ENCODE measurements around the gene CACNB2. TPM values are rescaled to one million over a fixed set of nuclear protein-coding genes. Genes with fewer than 3 reads are reported as not detected.

CACNB2 gene
- total and polyA plus RNA-seq, 7 experiments from 2014 or later, result 0.30 to 0.49 (median 0.48) TPM; not detected in 4

GRCh38 chr10:18469125-18469524 is 328.9 kb downstream of the CACNB2 start:
- ATAC-seq, result no peak
- Histone ChIP-seq H3K36me3 (ENCODE audit: control insufficient read depth in 2 of 3, insufficient read depth in 3 of 3, low read length in 3 of 3) (no peaks in the 10 kb centered on the region), H3K4me1 (ENCODE audit: control insufficient read depth in 2 of 2, insufficient read depth in 2 of 2, low read length in 2 of 2) (no peaks in the 10 kb centered on the region), H3K27me3 (ENCODE audit: control insufficient read depth in 2 of 2, insufficient read depth in 2 of 2, low read length in 2 of 2) (no peaks in the 10 kb centered on the region), H3K4me3 (ENCODE audit: low read length) (no peak overlapping the region), H3K27ac (ENCODE audit: low read depth, low read length) (no peak overlapping the region), H3K9me3 (ENCODE audit: control insufficient read depth in 2 of 3, low read length in 3 of 3) (no peaks in the 10 kb centered on the region)
- H3K36me3 Mint-ChIP-seq, result peaks cover 0 to 3% (median 0%) of the 10 kb centered on the region in 5 donors
- H3K4me1 Mint-ChIP-seq, result peaks cover 0 to 7% (median 0%) of the 10 kb centered on the region in 7 donors
- intact Hi-C loops (cut with micrococcal nuclease), result no loop called here
- CTCF ChIA-PET, result no interaction called here
- H3K4me3 Mint-ChIP-seq, result no peak overlapping the region
- peaks cover 0 to 3% (median 0%) of the 10 kb centered on the region in 11 donors for H3K9me3 Mint-ChIP-seq
- POLR2A ChIA-PET, result interaction anchor here (0.8 kb wide), 1 partner anchor 291 kb away, joined by 3 read pairs; no protein-coding TSS in a partner anchor
- peaks cover 0 to 9% (median 4%) of the 10 kb centered on the region in 5 donors for H3K27me3 Mint-ChIP-seq
- no peak for DNase-seq
- H3K27ac Mint-ChIP-seq, result no peak overlapping the region

- Mint-ChIP-seq H3K9me3 (peaks cover 0 to 4% (median 0%) of the 10 kb centered on the region in 11 donors), H3K27ac (no peak overlapping the region), H3K4me3 (no peak overlapping the region), H3K36me3 (peaks cover 0 to 3% (median 0%) of the 10 kb centered on the region in 5 donors), H3K4me1 (peaks cover 0 to 7% (median 0%) of the 10 kb centered on the region in 7 donors), H3K27me3 (no peaks in the 10 kb centered on the region)
- ChIA-PET POLR2A (no interaction called here), CTCF (no interaction called here)
- Histone ChIP-seq H3K9me3 (ENCODE audit: control insufficient read depth in 2 of 3, low read length in 3 of 3) (no peaks in the 10 kb centered on the region), H3K4me1 (ENCODE audit: control insufficient read depth in 2 of 2, insufficient read depth in 2 of 2, low read length in 2 of 2) (no peaks in the 10 kb centered on the region), H3K27me3 (ENCODE audit: control insufficient read depth in 2 of 2, insufficient read depth in 2 of 2, low read length in 2 of 2) (no peaks in the 10 kb centered on the region), H3K27ac (ENCODE audit: low read depth, low read length) (no peak overlapping the region), H3K4me3 (ENCODE audit: low read length) (no peak overlapping the region), H3K36me3 (ENCODE audit: control insufficient read depth in 2 of 3, insufficient read depth in 3 of 3, low read length in 3 of 3) (no peaks in the 10 kb centered on the region)
- intact Hi-C loops (cut with micrococcal nuclease), result no loop called here
- ATAC-seq (no peak), DNase-seq (no peak)
Observed at GRCh38 chr10:18472977-18473376, 332.8 kb downstream of the CACNB2 start.

GRCh38 chr10:18473424-18474117 is 333.3 kb downstream of the CACNB2 start:
- no peak for ATAC-seq
- H3K4me3 Mint-ChIP-seq, result no peak overlapping the region
- peaks cover 0 to 4% (median 0%) of the 10 kb centered on the region in 11 donors for H3K9me3 Mint-ChIP-seq
- H3K36me3 Mint-ChIP-seq, result peaks cover 0 to 3% (median 0%) of the 10 kb centered on the region in 5 donors
- ChIA-PET POLR2A (no interaction called here), CTCF (no interaction called here)
- Histone ChIP-seq H3K27ac (ENCODE audit: low read depth, low read length) (no peak overlapping the region), H3K4me1 (ENCODE audit: control insufficient read depth in 2 of 2, insufficient read depth in 2 of 2, low read length in 2 of 2) (no peaks in the 10 kb centered on the region), H3K36me3 (ENCODE audit: control insufficient read depth in 2 of 3, insufficient read depth in 3 of 3, low read length in 3 of 3) (no peaks in the 10 kb centered on the region), H3K4me3 (ENCODE audit: low read length) (no peak overlapping the region), H3K27me3 (ENCODE audit: control insufficient read depth in 2 of 2, insufficient read depth in 2 of 2, low read length in 2 of 2) (no peaks in the 10 kb centered on the region), H3K9me3 (ENCODE audit: control insufficient read depth in 2 of 3, low read length in 3 of 3) (no peaks in the 10 kb centered on the region)
- H3K27ac Mint-ChIP-seq, result no peak overlapping the region
- H3K4me1 Mint-ChIP-seq, result peaks cover 0 to 7% (median 0%) of the 10 kb centered on the region in 7 donors
- no peak for DNase-seq
- no peaks in the 10 kb centered on the region for H3K27me3 Mint-ChIP-seq
- intact Hi-C loops (cut with micrococcal nuclease), result no loop called here

GRCh38 chr10:18474118-18474455 is 333.9 kb downstream of the CACNB2 start:
- Mint-ChIP-seq H3K27me3 (no peaks in the 10 kb centered on the region), H3K4me3 (no peak overlapping the region), H3K36me3 (peaks cover 0 to 3% (median 0%) of the 10 kb centered on the region in 5 donors), H3K9me3 (peaks cover 0 to 4% (median 0%) of the 10 kb centered on the region in 11 donors), H3K4me1 (peaks cover 0 to 7% (median 0%) of the 10 kb centered on the region in 7 donors), H3K27ac (no peak overlapping the region)
- ChIA-PET POLR2A (no interaction called here), CTCF (no interaction called here)
- H3K9me3 ChIP-seq (ENCODE audit: control insufficient read depth in 2 of 3, low read length in 3 of 3), result no peaks in the 10 kb centered on the region
- no peak overlapping the region for H3K4me3 ChIP-seq (ENCODE audit: low read length)
- intact Hi-C loops (cut with micrococcal nuclease), result no loop called here
- H3K36me3 ChIP-seq (ENCODE audit: control insufficient read depth in 2 of 3, insufficient read depth in 3 of 3, low read length in 3 of 3), result no peaks in the 10 kb centered on the region
- H3K27ac ChIP-seq (ENCODE audit: low read depth, low read length), result no peak overlapping the region
- no peaks in the 10 kb centered on the region for H3K4me1 ChIP-seq (ENCODE audit: control insufficient read depth in 2 of 2, insufficient read depth in 2 of 2, low read length in 2 of 2)
- no peaks in the 10 kb centered on the region for H3K27me3 ChIP-seq (ENCODE audit: control insufficient read depth in 2 of 2, insufficient read depth in 2 of 2, low read length in 2 of 2)
- DNase-seq (no peak), ATAC-seq (no peak)

GRCh38 chr10:18476076-18476647 is 335.9 kb downstream of the CACNB2 start:
- intact Hi-C loops (cut with micrococcal nuclease), result no loop called here
- Mint-ChIP-seq H3K4me3 (no peak overlapping the region), H3K27ac (no peak overlapping the region), H3K36me3 (peaks cover 0 to 3% (median 0%) of the 10 kb centered on the region in 5 donors), H3K4me1 (peaks cover 0 to 7% (median 0%) of the 10 kb centered on the region in 7 donors), H3K9me3 (peaks cover 0 to 4% (median 0%) of the 10 kb centered on the region in 11 donors), H3K27me3 (no peaks in the 10 kb centered on the region)
- DNase-seq, result no peak
- H3K27ac ChIP-seq (ENCODE audit: low read depth, low read length), result no peak overlapping the region
- H3K4me1 ChIP-seq (ENCODE audit: control insufficient read depth in 2 of 2, insufficient read depth in 2 of 2, low read length in 2 of 2), result no peaks in the 10 kb centered on the region
- ChIA-PET CTCF (no interaction called here), POLR2A (no interaction called here)
- no peak for ATAC-seq
- no peak overlapping the region for H3K4me3 ChIP-seq (ENCODE audit: low read length)
- no peaks in the 10 kb centered on the region for H3K36me3 ChIP-seq (ENCODE audit: control insufficient read depth in 2 of 3, insufficient read depth in 3 of 3, low read length in 3 of 3)
- H3K27me3 ChIP-seq (ENCODE audit: control insufficient read depth in 2 of 2, insufficient read depth in 2 of 2, low read length in 2 of 2), result no peaks in the 10 kb centered on the region
- no peaks in the 10 kb centered on the region for H3K9me3 ChIP-seq (ENCODE audit: control insufficient read depth in 2 of 3, low read length in 3 of 3)

- CTCF ChIA-PET, result no interaction called here
- peaks cover 0 to 2% (median 0%) of the 10 kb centered on the region in 11 donors for H3K9me3 Mint-ChIP-seq
Observed at GRCh38 chr10:18478354-18478753, 338.1 kb downstream of the CACNB2 start.

GRCh38 chr10:18479502-18479901 is 339.3 kb downstream of the CACNB2 start:
- peaks cover 0 to 2% (median 0%) of the 10 kb centered on the region in 11 donors for H3K9me3 Mint-ChIP-seq
- H3K27ac Mint-ChIP-seq, result no peak overlapping the region
- ChIA-PET POLR2A (no interaction called here), CTCF (no interaction called here)
- Histone ChIP-seq H3K4me3 (ENCODE audit: low read length) (no peak overlapping the region), H3K4me1 (ENCODE audit: control insufficient read depth in 2 of 2, insufficient read depth in 2 of 2, low read length in 2 of 2) (no peaks in the 10 kb centered on the region), H3K27me3 (ENCODE audit: control insufficient read depth in 2 of 2, insufficient read depth in 2 of 2, low read length in 2 of 2) (no peaks in the 10 kb centered on the region), H3K9me3 (ENCODE audit: control insufficient read depth in 2 of 3, low read length in 3 of 3) (no peaks in the 10 kb centered on the region), H3K27ac (ENCODE audit: low read depth, low read length) (no peak overlapping the region), H3K36me3 (ENCODE audit: control insufficient read depth in 2 of 3, insufficient read depth in 3 of 3, low read length in 3 of 3) (no peaks in the 10 kb centered on the region)
- ATAC-seq (no peak), DNase-seq (no peak)
- intact Hi-C loops (cut with micrococcal nuclease), result no loop called here
- H3K27me3 Mint-ChIP-seq, result peaks cover 0 to 9% (median 0%) of the 10 kb centered on the region in 5 donors
- H3K36me3 Mint-ChIP-seq, result no peaks in the 10 kb centered on the region
- H3K4me3 Mint-ChIP-seq, result no peak overlapping the region
- no peaks in the 10 kb centered on the region for H3K4me1 Mint-ChIP-seq

More at GRCh38 chr10:18478354-18478753, 338.1 kb downstream of the CACNB2 start:
- ATAC-seq, result no peak
- Histone ChIP-seq H3K36me3 (ENCODE audit: control insufficient read depth in 2 of 3, insufficient read depth in 3 of 3, low read length in 3 of 3) (no peaks in the 10 kb centered on the region), H3K4me1 (ENCODE audit: control insufficient read depth in 2 of 2, insufficient read depth in 2 of 2, low read length in 2 of 2) (no peaks in the 10 kb centered on the region), H3K9me3 (ENCODE audit: control insufficient read depth in 2 of 3, low read length in 3 of 3) (no peaks in the 10 kb centered on the region), H3K27me3 (ENCODE audit: control insufficient read depth in 2 of 2, insufficient read depth in 2 of 2, low read length in 2 of 2) (no peaks in the 10 kb centered on the region), H3K27ac (ENCODE audit: low read depth, low read length) (no peak overlapping the region), H3K4me3 (ENCODE audit: low read length) (no peak overlapping the region)
- no peak for DNase-seq
- H3K4me1 Mint-ChIP-seq, result no peaks in the 10 kb centered on the region
- peaks cover 0 to 9% (median 0%) of the 10 kb centered on the region in 5 donors for H3K27me3 Mint-ChIP-seq
- intact Hi-C loops (cut with micrococcal nuclease), result no loop called here
- no peak overlapping the region for H3K4me3 Mint-ChIP-seq
- POLR2A ChIA-PET, result no interaction called here
- H3K36me3 Mint-ChIP-seq, result no peaks in the 10 kb centered on the region
- H3K27ac Mint-ChIP-seq, result no peak overlapping the region

Measured in naive thymus-derived CD4-positive, alpha-beta T cell (primary cell).